Liver (tissue), 1 donor: ENCODE data around the gene CUX1.

ENCODE experiments used
- NR2F2 ChIP-seq: IDR thresholded peaks from 2 replicates; pipeline ENCODE4 v1.6.1; 2016; ENCODE audit warnings: antibody characterized with exemption
- SP1 ChIP-seq: IDR thresholded peaks from 2 replicates; pipeline ENCODE4 v1.6.1; 2018; ENCODE audit warnings: antibody characterized with exemption, mild to moderate bottlenecking
- donor health status: healthy.

DNA sequence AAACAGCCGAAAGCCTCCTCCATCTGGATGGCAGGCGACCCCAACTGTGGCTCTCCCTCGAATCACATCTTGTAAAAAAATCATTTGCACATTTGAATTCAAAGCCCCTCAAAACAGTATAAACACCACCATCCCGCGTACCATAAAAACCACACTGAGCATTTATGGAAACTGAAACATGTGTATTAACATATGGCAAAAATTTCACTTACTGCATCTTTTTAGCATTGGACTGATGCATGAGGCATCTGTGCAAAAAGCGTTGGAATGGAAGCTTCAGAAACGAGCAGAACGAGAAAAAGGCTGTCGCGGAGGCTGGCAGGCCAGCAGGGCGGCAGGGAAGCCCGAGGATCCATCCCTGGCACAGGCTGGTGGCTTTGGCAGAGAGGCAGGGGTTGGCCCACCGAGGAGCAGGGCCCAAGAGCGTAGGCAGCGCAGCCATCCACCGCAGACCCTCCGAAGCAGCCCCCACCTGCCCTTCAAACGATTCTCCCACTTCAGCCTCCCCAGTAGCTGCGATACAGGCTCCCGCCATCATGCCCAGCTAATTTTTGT, 39.3 kb upstream of the CUX1 start:
- TF ChIP-seq NR2F2 (no peak), SP1 (no peak)
